A673 (cell line): ENCODE data around the gene MLH3.

Experiments
- CTCF ChIP-seq: fragments of 300-800, 200-600 bp; sonication (generic); conservative IDR thresholded peaks from 2 replicates; pipeline ENCODE4 v1.5.1; 2017; ENCODE audit warnings: low read depth, mild to moderate bottlenecking, antibody characterized with exemption, low read length, moderate library complexity, mixed read lengths
- EZH2 ChIP-seq: fragments of 200-600 bp; sonication (generic); IDR thresholded peaks from 2 replicates; pipeline ENCODE4 v1.6.1; 2017; ENCODE audit warnings: borderline replicate concordance, low read depth, mild to moderate bottlenecking, mixed read lengths, antibody characterized with exemption, low read length; ENCODE audit not compliant: poor library complexity, severe bottlenecking

GRCh38 chr14:75068294-75069120 lies 17.2 kb upstream of the MLH3 start:
- TF ChIP-seq EZH2: no peak
- TF ChIP-seq CTCF: no peak
